NCI-H526 (cell line): Measurements from ENCODE around the gene MSLN.

ENCODE experiments used
- DNase-seq, 2 experiments: peaks; one replicate each; lab custom pipeline; 2025; lab: John Stamatoyannopoulos, UW

Gene MSLN

DNA sequence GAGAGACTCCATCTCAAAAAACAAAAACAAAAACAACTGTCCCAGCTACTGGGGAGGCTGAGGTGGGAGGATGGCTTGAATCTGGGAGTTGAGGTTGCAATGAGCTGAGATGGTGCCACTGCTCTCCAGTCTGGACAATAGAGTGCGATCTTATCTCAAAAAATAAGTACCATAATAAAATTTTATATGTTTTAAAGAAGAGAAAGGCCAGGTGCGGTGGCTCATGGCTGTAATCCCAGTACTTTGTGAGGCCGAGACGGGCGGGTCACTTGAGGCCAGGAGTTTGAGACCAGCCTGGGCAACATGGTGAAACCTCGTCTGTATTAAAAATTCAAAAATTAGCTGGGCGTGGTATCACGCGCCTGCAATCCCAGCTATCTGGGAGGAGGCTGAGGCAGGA is 16.3 kb downstream of the MSLN start:
- DNase-seq: no peak

DNA sequence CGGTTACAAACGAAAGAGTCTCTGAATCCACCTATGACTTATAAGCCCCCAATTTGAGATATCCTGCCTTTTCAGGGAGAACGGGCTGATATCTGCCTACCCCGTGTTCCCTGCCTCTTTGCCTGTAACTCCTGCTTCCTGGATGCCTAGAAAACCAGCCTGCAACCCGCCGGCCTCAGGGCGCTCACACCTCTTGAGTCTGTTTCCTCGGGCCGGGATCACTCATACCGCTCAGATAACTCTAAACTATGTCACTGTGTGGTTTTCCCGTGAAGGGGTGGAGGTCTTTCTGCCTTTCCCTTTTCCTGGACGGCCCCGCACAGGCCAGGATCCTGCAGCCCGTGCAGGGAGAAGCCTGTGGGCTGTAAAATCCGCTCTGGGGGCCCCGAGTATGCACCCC is 17.3 kb downstream of the MSLN start:
- no peak for DNase-seq

DNA sequence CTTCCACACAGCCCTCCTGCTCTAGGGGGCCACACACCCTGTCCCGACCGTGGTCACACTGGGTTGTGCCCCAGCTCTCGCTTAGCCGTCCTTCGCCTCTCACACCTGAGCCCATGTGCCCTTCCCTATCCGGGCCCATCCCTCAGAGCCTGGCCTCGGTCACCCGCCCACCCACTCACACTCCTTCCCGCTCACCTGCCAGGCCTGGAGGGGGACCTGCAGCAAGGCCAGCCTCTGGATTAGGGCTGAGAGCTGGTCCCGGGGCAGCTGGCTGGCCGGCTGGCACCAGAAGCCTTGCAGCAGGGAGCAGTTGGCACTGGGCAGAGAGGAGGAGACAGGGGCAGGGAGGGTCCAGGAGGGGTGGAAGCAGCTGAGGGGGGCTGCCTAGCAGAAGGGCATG is 17.9 kb downstream of the MSLN start:
- no peak for DNase-seq

DNA sequence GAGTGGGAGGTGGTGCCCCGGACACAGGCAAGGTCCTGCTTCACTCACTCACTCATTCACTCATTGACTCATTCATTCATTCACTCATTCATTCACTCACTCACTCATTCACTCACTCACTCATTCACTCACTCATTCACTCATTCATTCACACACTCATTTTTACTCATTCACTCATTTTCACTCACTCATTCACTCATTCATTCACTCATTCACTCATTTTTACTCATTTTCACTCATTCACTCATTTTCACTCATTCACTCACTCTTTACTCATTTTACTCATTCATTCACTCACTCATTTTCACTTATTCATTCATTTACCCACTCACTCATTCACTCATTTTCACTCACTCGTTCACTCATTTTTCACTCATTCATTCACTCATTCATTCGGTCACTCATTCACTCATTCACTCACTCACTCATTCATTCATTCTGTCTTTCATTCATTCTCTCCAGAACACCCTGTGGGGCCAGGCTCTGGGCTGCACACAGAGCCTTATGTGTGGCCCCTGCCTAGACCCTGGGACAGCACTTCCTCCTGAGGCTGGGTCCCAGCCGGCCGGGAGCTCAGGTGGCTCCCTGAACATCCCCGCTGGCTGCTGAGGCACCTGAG is 18.5 kb downstream of the MSLN start:
- DNase-seq: no peak

DNA sequence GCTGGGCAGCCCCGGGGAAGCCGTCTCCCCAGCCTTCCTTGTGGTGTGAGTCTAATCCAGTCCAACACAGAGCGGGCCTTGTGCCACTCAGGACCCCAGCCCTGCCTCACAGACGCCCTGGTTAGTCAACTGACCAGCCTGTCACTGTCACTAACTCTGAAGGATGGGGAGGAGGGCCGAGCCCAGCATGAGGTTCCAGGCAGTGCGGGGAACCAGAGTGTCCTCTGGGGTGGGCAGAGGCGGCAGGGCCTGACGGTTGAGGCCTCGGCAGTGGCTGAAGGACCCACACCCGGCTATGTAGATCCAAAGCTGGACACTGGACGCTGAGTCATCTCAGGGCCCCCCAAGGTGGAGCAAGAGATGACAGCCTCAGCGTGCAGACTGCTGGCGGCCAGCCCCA is 19.0 kb downstream of the MSLN start:
- no peak for DNase-seq

DNA sequence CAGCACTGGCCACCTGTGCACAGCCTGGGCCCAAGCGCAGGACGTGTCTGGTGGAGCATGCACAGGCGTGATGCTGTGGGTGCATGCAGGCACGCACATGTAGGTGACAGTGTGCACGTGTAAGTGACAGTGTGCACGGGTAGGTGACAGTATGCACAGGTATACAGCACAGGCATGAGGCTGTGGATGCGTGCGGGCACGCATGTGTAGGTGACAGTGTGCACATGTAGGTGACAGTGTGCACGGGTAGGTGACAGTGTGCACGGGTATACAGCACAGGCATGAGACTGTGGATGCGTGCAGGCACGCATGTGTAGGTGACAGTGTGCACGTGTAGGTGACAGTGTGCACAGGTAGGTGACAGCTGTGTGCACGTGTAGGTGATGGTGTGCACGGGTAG is 19.8 kb downstream of the MSLN start:
- DNase-seq: no peak

DNA sequence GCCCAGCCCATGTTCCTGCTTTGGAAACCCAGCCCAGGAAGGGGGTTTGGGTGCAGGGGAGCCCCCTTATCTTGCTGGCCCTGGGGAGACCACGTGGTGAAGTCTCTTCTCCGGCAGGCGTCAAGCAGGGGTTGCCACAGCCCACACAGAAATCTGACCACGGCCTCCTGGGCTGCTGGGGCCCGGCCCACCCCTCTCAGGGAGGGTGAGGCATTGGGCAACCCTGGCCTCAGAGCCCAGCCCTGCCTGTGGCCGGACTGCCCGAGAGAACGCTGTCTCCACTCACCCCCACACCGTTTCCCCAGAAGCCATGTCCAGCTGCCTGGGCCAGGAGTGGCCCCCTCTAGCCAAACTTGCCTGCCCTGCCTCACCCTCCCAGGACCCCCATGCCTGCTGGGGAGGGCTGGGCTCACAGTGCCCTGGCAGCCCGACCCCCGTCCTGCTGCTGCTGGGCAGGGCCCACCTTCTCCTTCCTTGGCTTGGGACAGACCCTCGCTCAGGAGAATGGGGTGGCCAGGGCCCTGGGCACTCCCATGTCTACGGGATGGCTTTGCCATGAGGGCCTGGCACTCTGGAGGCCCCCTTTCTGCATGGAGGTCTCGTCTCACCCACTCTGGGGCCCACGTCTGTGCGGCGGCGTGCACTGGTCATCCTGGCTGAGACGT is 20.9 kb downstream of the MSLN start:
- DNase-seq: no peak

DNA sequence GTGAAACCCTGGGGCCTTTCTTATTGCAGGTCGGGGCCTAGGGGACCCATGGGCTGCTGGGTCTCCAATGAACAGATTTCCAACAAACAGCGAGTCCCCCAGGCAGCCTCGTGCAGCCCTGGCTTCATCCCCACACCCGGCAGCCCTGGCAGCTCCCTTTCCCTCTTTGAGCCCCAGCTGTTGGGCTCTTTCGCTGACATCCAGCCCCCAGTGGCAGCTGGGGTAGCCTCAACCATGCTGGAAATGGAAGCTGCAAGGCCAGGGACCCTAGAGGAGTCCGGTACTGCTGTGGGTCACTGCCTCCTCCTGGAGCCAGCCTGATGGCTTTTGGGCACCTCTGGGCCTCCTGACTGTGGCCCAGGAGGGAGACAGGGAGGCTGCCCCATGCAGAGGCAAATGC is 21.7 kb downstream of the MSLN start:
- DNase-seq: no peak

DNA sequence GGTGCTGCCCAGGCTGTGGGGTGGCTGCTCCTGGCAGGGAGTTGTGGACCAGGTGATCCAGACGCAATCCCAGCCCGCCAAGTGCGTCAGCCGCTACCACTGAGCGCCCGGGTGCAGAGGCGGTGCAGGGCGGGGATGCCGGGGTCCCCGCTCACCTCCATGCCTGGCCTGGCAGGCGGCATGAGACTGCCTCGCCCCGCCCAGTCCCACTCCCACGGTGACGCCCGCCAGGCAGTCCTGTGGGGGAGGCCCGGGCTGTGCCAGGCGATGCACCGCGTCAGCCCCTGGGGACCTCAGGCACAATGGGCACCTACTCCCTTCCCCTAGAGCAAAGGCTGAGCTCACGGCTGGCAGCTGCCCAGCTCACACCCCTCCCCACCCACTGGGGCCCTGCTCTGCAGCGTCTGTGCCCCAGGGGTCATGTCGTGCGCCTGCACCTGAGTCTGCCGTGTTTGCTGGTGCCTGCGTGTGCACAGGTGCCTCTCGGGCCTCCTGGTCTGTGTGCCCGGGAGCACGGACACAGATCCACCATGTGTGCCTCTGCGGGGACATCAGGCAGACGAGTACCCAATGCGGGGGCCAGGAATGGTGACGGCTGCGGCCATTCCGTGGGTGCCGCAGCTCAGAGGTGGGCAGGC is 22.4 kb downstream of the MSLN start:
- DNase-seq: peak in 1 of 2 experiments; percentile 52

DNA sequence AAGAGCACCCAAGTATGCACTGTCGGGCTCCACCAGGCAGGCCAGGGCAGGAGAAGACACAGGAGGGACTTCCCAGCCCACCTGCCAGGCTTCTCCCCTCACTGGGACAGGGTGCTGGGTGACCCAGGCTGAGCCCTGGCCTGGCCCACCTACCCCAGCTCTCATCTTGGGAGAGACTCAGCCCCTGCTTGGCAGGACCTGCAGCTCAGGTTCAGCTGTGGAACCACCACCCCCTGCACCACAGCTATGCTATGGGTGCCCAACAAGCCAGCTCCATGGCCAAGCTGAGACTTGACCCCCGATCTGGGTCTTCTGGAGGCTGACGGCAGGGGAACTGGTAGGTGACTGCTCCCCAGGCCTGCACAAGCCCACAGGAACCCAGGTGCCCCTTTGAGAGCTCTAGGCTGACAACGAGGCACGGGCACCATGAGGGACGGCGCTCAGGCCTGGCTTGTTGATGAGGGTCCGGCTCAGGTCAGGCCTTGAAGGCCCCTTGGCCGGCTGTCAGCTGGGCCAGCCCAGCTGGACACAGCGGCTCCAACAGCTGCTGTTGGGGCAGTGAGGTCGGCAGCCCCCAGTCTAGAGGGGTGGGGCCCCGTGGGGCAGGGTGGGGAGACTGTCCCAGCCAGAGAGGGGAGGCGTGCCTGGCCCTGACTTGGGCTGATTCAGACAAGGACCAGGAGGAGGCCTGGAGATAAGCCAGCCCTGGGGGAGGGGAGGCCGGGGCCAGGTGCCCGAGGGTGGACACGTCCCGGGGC is 23.0 kb downstream of the MSLN start:
- DNase-seq: no peak

DNA sequence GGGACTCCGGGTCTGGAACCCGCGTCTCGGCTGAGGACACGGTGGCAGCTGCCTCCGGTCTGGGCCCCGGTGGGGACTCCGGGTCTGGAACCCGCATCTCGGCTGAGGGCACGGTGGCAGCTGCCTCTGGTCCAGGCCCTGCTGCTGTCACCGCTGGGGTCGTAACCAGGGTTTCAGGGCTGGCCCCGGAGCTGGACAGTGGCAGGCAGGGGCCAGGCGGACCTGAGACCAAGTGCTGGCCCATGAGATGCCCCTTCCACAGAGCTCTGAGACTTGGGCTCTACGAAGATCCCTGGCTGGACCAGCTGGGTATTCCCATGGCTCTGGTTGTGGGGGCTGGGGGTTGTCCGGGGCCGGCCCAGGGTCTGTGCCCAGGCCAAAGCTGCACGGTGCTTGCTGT is 23.9 kb downstream of the MSLN start:
- no peak for DNase-seq

DNA sequence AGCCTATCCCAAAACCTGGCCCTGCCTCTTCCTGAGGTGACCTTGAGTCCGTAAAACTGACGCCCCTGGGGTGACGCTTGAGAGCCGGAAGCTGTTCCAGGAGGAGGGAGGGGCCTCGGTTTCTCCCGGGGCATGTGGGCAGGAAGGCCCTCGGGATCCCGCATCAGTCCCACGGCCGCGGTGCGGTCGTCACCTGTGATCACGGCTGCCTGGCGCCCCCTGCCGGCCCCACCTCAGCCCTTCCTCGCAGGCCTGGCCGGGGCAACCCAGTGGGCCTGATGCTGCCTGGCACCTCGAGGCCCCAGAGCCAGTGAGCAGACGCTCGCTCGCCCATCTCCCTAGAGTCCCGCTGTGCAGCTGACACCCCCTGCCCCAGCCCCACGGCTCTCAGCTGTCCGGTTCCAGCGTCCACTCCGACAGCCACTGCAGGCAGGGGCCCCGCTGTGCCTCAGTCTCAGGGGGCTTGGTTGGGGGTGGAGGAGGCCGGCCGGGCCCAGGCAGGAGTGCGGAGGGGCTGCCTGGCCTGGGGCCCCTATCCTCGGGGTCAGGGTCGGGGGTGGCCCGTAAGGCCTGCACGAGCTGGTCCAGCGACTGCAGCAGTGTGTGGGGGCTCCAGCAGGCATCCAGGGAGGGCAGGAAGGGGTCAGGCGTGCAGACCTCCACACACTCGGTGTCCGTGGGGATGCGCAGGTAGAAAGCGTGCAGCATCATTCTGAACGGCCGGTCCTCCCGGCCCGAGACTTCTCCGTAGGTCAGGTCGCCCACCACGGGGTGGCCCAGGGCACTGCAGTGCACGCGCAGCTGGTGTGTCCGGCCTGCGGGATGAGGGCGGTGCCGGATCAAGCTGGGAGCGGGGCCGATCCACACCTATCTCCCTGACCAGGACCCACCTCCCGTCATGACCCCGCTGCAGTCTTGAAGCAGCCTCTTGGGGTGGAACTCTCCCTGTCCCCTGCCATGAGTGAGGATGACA is 25.3 kb downstream of the MSLN start:
- DNase-seq: peak in 1 of 2 experiments; percentile 77

DNA sequence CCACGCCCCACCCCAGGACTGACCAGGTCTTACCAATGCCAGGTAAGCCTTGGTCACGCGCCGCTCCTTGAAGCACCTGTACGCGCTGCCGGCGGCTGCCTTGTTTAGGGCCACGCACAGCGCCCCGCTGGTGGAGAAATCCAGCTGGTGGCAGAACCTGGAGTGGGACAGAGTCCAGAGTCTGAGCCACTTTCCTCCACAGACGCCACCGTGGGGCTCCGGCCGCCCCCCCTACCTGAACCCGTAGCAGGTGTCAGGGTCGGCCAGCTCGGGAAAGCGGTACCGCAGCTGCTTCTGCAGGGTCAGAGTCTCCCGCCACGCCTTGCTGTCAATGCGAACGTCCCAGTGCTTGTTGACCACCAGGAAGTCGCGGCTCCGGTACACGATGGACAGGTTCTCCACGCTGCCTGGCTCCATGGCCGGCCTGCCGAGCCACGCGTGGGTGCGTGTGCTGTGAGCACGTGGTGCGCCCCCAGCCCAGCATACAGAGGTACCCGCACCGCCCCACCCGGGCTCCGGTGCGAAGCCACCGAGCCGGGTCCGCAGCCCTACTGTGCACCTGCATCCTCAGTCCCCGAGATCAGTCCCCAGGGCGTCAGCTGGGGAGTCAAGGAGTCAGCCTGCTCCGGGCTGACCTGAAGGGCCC is 26.9 kb downstream of the MSLN start:
- DNase-seq: no peak

DNA sequence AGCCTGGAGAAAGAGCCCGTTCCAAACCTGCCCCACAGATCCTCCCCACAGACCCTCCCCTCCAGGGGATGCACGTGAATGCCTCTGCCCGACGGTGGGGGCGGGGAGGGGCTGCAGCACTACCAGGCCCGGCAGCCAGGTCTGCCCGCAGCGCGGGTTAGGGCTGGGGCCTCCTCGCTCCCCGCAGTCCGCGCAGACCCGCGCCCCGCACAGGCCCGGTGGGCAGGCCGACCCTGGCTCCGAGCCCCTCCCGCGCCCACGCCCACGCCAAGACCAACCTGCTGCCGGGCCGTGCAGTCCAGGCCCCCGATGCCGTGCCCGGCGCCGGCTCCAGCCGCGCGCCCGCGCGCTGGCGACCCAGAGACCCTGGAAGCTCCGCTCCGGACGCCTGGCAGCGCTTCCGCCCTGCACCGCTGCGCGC is 27.5 kb downstream of the MSLN start, which contains the start of gene RPUSD1:
RPUSD1 (minus strand) TSS at position 404 of the 421 bp plus-strand sequence. CDS start 644 bp downstream, outside the sequence.
- no peak for DNase-seq

DNA sequence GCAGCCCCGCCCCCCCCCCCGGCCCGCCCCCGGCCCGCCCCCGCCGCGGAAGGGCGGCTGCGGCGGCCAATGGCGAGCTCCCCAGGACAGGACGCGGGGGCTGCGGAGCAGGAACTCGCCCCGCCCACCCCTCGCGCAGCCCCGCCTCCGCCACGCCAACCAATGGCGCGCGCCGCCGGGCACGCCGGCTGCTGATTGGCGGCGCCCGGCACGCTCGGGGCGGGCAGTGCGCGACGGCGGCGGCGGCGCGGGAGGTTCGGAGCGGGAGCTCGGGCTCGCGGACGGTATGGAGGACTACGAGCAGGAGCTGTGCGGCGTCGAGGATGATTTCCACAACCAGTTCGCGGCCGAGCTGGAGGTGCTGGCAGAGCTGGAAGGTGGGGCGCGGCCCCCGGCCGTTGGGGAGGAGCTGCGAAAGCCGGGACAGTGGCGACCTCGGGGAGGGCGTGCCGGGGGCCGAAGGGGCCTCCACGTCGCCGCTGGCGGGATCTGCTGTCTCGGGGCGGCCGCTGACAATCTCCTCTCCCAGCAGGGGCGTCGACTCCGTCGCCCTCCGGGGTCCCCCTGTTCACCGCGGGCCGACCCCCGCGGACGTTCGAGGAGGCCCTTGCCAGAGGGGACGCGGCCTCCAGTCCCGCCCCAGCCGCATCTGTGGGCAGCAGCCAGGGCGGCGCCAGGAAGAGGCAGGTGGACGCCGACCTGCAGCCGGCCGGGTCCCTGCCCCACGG is 28.0 kb downstream of the MSLN start, which contains the start of gene CHTF18:
CHTF18 (plus strand) TSS at position 222 of the 728 bp plus-strand sequence; CDS start at position 287, 65 bp downstream.
- DNase-seq: peak in 1 of 2 experiments; percentile 90

DNA sequence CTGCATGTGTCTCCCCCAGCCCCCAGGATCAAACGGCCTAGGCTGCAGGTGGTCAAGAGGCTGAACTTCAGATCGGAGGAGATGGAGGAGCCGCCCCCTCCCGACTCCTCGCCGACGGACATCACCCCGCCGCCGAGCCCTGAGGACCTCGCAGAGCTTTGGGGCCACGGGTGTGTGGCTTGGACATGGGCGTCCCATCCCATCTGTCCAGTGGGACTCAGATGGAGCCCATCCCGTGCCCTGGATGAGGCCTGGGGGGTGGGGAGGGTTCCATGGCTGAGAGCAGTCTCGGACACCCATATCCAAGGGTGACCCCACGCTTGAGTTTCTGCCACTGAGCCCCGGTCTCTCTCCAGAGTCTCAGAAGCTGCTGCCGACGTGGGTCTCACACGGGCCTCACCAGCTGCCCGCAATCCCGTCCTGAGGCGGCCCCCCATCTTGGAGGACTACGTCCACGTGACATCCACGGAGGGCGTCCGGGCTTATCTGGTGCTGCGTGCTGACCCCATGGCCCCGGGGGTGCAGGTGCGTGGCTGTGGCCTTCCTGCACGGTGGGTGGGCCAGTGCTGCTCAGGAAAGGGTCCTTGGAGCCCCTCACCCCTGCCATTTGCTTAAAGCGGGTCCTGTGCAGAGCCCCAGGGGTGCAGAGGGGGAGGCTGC is 28.8 kb downstream of the MSLN start:
- DNase-seq: no peak

DNA sequence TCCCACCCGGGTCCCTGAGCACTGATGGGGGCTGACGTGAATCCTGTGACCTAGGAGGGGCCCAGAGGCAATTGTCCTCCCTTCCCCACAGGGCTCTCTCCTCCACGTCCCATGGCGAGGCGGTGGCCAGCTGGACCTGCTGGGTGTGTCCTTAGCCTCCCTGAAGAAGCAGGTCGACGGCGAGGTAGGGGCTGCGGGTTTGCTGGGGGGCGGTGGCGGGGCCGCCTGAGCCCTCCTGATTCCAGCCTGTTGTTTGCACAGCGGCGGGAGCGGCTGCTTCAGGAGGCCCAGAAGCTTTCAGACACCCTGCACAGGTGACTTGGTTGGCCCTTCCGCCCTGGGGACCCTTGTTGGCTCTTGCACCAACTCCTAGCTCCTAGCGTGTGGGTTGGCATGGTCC is 29.6 kb downstream of the MSLN start:
- DNase-seq: no peak

DNA sequence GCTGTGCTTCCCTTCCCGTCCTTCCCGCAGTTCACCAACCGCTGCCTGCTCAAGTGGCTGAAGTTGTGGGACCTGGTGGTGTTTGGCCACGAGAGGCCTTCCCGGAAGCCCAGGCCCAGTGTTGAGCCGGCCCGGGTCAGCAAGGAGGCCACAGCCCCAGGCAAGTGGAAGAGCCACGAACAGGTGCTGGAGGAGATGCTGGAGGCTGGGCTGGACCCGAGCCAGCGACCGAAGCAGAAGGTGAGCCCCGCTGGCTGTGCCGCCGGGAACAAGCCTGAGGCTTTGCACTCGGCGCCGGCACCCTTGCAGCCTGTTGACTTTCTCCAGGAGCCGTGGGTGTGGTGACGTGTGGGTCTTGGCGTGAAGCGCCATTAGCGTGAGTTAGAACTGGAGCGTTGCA is 30.6 kb downstream of the MSLN start:
- DNase-seq: no peak

DNA sequence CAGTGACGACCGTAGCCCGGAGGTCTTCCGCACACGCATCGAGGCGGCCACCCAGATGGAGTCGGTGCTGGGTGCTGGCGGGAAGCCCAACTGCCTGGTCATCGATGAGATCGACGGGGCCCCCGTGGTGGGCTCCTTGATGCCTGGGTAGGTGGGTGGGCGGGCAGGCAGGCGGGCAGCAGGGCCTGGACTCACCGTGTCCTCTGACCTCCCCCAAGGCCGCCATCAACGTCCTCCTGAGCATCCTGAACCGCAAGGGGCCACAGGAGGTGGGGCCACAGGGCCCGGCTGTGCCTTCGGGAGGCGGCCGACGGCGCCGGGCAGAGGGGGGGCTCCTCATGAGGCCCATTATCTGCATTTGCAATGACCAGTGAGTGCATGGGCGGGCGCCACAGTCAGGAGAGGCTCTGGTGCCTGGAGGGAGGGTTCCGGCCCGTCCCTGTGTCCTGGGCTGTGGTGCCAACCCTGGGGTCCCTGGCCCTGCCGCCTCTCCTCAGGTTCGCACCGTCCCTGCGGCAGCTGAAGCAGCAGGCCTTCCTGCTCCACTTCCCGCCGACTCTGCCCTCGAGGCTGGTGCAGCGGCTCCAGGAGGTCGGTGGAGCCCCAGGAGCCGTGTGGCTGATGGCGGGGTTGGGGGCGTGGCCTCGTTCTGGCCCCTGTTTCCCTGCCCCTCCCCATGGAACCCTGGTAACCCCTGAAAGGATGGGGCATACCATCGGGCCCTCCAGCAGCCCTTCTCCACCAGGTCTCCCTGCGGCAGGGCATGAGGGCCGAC is 31.9 kb downstream of the MSLN start:
- no peak for DNase-seq
